Stomach (tissue), 4 donors: ENCODE data around the gene GADD45G.

Experiments used
- CTCF ChIP-seq, 7 experiments: fragments of 450-650 bp in 4 of 7; fragments of 200-600 bp in 3 of 7; sonication (generic) in 3 of 7; IDR thresholded peaks; one replicate each; pipeline ENCODE4 v1.5.1; 2016 to 2019; ENCODE audit warnings: antibody characterized with exemption in 7 of 7, control low read depth in 2 of 7, mild to moderate bottlenecking in 1 of 7
- EP300 ChIP-seq: sonication (generic); formaldehyde crosslinking; IDR thresholded peaks from one replicate; pipeline ENCODE4 v1.6.1; 2017; ENCODE audit warnings: antibody characterized with exemption
- POLR2A ChIP-seq, 4 donors: fragments of 450-650 bp; IDR thresholded peaks; one replicate each; pipeline ENCODE4 v1.6.1; 2016; ENCODE audit warnings: antibody characterized with exemption in 4 of 4, control low read depth in 2 of 4, mild to moderate bottlenecking in 1 of 4, moderate library complexity in 1 of 4
- POLR2AphosphoS5 ChIP-seq, 3 donors: sonication (generic); formaldehyde crosslinking; IDR thresholded peaks; one replicate each; pipeline ENCODE4 v1.6.1; 2016; ENCODE audit warnings: antibody characterized with exemption in 3 of 3

GRCh38 chr9:89628601-89629000 lies 23.8 kb downstream of the GADD45G start:
- TF ChIP-seq CTCF (IDR thresholded peaks at IDR 0.05) = no peak
- TF ChIP-seq POLR2A (IDR thresholded peaks at IDR 0.05) = no peak
- TF ChIP-seq POLR2AphosphoS5 (IDR thresholded peaks at IDR 0.05) = no peak
- no peak for TF ChIP-seq EP300
